ENCODE data around the gene NUCB2. TPM values are rescaled to one million over a fixed set of nuclear protein-coding genes. Genes with fewer than 3 reads are reported as not detected.
A peak's percentile ranks its signal among the peaks of the same experiment; 100 is the strongest.

NUCB2 gene
- polyA plus RNA-seq, 3 donors: 8.6 to 41.3 (median 31.4) TPM

DNA sequence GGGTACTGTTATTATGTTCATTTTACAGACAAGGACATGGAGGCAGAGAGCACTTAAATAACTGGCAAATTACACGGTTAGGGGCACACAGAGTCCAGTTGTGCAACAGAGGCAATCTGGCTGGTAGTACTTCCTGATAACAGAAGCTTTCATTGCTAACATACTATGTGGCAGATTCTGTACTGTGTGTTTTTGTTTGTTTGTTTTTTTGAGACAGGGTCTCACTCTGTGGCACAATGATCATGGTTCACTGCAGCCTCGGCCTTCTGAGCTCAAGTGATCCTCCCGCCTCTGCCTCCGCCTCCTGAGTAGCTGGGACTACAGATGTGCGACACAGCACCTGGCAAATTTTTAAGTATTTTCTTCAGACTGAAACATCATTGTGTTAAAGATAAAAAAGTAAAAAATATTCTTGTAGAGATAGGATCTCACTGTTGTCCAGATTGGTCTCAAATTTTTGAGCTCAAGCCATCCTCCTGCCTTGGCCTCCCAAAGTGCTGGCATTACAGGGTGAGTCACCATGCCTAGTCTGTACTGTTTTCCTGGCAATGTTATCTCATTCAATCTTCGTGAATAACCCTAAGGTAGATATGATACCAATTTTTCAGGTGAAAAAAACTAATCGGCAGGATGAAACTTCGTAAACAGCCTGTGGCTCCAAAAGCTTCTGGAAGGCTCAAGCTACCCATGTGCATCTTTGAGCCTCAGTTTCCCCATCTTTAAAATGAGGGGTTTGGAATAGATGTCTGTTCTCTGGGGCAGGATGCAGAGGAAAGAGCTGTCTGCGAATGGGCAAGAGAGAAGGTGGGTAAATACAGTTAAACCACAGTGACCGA is 921 bp upstream of the NUCB2 start:
- WGBS (ENCODE audit: insufficient coverage): 15% methylated on average over 5 of the region's 10 CpGs
- Mint-ChIP-seq H3K27me3 (ENCODE audit: low read depth in 3 of 3) (peaks cover 0 to 1% (median 1%) of the 10 kb centered on the region in 3 donors), H3K9me3 (peaks cover 0 to 2% (median 0%) of the 10 kb centered on the region in 7 donors), H3K27ac (peak overlapping the region; percentile 83 to 96 (median 90)), H3K36me3 (no peaks in the 10 kb centered on the region), H3K4me3 (peak overlapping the region; percentile 90 to 95), H3K4me1 (peaks cover 53% of the 10 kb centered on the region)
- DNase-seq: peak; percentile 12 to 58 (median 38)
- intact Hi-C loops (cut with micrococcal nuclease): loop anchor here (5.0 kb wide), 4 partner anchors 63 to 198 kb away; partner anchors contain the start of genes NCR3LG1 (in 1 of the 2), PIK3C2A (in 1 of the 2) and RPS13 (in 1 of the 2)
- Histone ChIP-seq H3K9me3 (replicated peaks in 1 of 2; ENCODE audit: control insufficient read depth in 1 of 2, insufficient read depth in 1 of 2, low read length in 2 of 2) (no peaks in the 10 kb centered on the region), H2AFZ (ENCODE audit: insufficient read depth, low read depth, low read length, poor library complexity, severe bottlenecking) (peak overlapping the region; percentile 99), H3K4me3 (replicated peaks in 1 of 3; ENCODE audit: low read depth in 2 of 3, low read length in 3 of 3) (peak overlapping the region; percentile 57 to 85 (median 64)), H3K4me1 (ENCODE audit: control insufficient read depth in 1 of 2, insufficient read depth in 2 of 2, low read length in 2 of 2) (peaks cover 26 to 55% of the 10 kb centered on the region in 2 donors), H3K27ac (ENCODE audit: low read depth in 1 of 2, low read length in 2 of 2) (peak overlapping the region; percentile 74 to 86), H3K4me2 (replicated peaks; ENCODE audit: extremely low read depth, low read length, poor library complexity, severe bottlenecking) (peak overlapping the region; percentile 95), H3K27me3 (ENCODE audit: control insufficient read depth in 2 of 2, insufficient read depth in 2 of 2, low read length in 2 of 2) (no peaks in the 10 kb centered on the region), H3K9ac (ENCODE audit: insufficient read depth, low read length, poor library complexity, severe bottlenecking) (peak overlapping the region; percentile 82), H4K20me1 (ENCODE audit: insufficient read depth, low read length) (no peaks in the 10 kb centered on the region), H3K36me3 (replicated peaks in 1 of 2; ENCODE audit: control insufficient read depth in 1 of 2, insufficient read depth in 2 of 2, low read length in 2 of 2) (no peaks in the 10 kb centered on the region), H3K79me2 (ENCODE audit: insufficient read depth, low read length) (peaks cover 46% of the 10 kb centered on the region)
- TF ChIP-seq CTCF (IDR thresholded peaks at IDR 0.05): no peak

DNA sequence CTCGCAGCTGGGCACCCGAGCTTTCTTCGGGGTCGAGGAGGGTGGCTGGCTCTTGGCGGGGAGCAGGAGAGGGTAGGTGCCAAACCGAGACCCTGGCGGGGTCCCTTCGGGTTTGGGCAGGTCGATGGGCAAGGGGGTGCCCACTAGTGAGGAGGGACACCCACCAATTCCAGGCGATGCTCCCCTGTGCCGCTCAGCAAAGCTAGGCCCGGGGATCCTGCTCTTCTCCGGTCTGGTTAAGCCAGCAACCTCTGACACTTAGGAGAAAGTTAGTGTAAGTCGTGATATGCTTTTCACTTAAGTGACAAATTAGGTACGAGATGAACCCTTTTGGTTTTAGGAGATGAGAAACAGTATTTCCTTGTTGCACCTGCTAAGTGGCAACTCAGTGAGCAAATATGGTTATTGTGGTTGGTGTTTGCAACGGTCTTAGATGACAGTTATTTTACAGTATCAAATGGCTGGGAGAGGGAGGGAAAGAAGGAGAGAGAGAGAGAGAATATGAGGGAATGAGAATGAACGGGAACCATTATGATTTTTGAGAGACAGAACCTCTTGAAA is 565 bp downstream of the NUCB2 start:
- DNase-seq: no peak
- Mint-ChIP-seq H3K4me3 (peak overlapping the region; percentile 90 to 95), H3K4me1 (peaks cover 55% of the 10 kb centered on the region), H3K36me3 (no peaks in the 10 kb centered on the region), H3K27me3 (ENCODE audit: low read depth in 3 of 3) (peaks cover 0 to 1% (median 1%) of the 10 kb centered on the region in 3 donors), H3K27ac (peak overlapping the region; percentile 83 to 96 (median 90)), H3K9me3 (peaks cover 0 to 2% (median 0%) of the 10 kb centered on the region in 7 donors)
- no peaks in the 10 kb centered on the region for H3K27me3 ChIP-seq (ENCODE audit: control insufficient read depth in 2 of 2, insufficient read depth in 2 of 2, low read length in 2 of 2)
- peaks cover 60% of the 10 kb centered on the region for H3K79me2 ChIP-seq (ENCODE audit: insufficient read depth, low read length)
- no peak for TF ChIP-seq CTCF (IDR thresholded peaks at IDR 0.05)
- intact Hi-C loops (cut with micrococcal nuclease): loop anchor here (5.0 kb wide), 4 partner anchors 65 to 200 kb away; partner anchors contain the start of genes NCR3LG1 (in 1 of the 2), PIK3C2A (in 1 of the 2) and RPS13 (in 1 of the 2)
- H3K4me1 ChIP-seq (ENCODE audit: control insufficient read depth in 1 of 2, insufficient read depth in 2 of 2, low read length in 2 of 2): peaks cover 26 to 56% of the 10 kb centered on the region in 2 donors
- no peaks in the 10 kb centered on the region for H3K36me3 ChIP-seq (replicated peaks in 1 of 2; ENCODE audit: control insufficient read depth in 1 of 2, insufficient read depth in 2 of 2, low read length in 2 of 2)
- no peaks in the 10 kb centered on the region for H3K9me3 ChIP-seq (replicated peaks in 1 of 2; ENCODE audit: control insufficient read depth in 1 of 2, insufficient read depth in 1 of 2, low read length in 2 of 2)
- H3K4me3 ChIP-seq (replicated peaks in 1 of 3; ENCODE audit: low read depth in 2 of 3, low read length in 3 of 3): peak overlapping the region; percentile 57 to 85 (median 64)
- peak overlapping the region; percentile 99 for H2AFZ ChIP-seq (ENCODE audit: insufficient read depth, low read depth, low read length, poor library complexity, severe bottlenecking)
- WGBS (ENCODE audit: insufficient coverage): 0% methylated on average over 9 of the region's 17 CpGs
- no peaks in the 10 kb centered on the region for H4K20me1 ChIP-seq (ENCODE audit: insufficient read depth, low read length)
- H3K4me2 ChIP-seq (replicated peaks; ENCODE audit: extremely low read depth, low read length, poor library complexity, severe bottlenecking): peak overlapping the region; percentile 95
- H3K27ac ChIP-seq (ENCODE audit: low read depth in 1 of 2, low read length in 2 of 2): peak overlapping the region; percentile 56 to 86
- H3K9ac ChIP-seq (ENCODE audit: insufficient read depth, low read length, poor library complexity, severe bottlenecking): peak overlapping the region; percentile 82

Measured in CD14-positive monocyte (primary cell).